ENCODE data around the gene IMMP1L.

DNA sequence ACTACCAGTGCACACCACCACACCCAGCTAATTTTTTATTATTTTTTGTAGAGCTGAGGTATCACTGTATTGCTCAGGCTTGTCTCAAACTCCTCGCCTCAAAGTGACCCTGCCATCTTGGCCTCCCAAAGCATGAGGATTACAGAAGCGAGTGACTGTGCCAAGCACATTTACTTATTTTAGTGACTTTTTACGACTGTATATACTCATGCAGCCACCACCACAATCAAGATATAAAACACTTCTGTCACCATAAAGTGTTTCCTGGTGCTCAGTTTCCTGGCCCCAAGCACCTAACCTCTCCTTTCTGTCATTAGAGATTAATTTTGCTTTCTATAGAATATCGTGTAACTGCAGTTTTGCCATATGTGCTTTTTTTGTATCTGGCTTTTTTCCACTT, 26.1 kb upstream of the IMMP1L start:
- TF ChIP-seq CTCF (IDR thresholded peaks at IDR 0.05 in 2 of 3, conservative IDR thresholded peaks at IDR 0.05 in 1 of 3; ENCODE audit: borderline replicate concordance in 1 of 3, insufficient read depth in 1 of 3, low read depth in 2 of 3, low read length in 2 of 3): no peak
- TF ChIP-seq, protein P1, sequence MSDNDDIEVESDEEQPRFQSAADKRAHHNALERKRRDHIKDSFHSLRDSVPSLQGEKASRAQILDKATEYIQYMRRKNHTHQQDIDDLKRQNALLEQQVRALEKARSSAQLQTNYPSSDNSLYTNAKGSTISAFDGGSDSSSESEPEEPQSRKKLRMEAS (IDR thresholded peaks at IDR 0.05): no peak
- no peak for TF ChIP-seq EZH2phosphoT487 (IDR thresholded peaks at IDR 0.05; ENCODE audit: borderline replicate concordance)

All from HCT116 (cell line).